GM21526 (cell line): ENCODE measurements around the gene CHRM2.

ENCODE experiments used
- ATAC-seq: cut with Tn5 transposase; IDR thresholded peaks from one replicate; pipeline ENCODE4 v1.9.1; 2021; ENCODE audit warnings: moderate library complexity; ENCODE audit not compliant: unreplicated experiment, low FRiP score

The CHRM2 gene

DNA sequence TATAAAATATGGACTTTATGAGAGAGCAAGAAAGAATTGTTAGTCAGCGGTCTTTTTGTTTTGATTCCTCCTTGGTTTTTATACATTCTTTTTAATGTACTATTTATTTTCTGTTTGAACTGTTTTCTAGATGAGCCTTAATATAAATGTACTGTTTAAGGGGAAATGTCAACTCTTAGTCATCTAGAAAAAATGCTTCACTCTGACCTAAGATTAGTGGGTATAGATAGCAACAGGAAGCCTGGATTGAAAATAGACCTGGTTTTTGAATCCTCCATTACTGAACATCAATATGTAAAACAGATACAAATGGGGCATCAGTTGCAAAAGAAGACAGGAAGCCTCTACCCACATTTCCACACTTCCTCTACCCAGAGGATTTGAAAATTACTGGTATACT is 87.8 kb downstream of the CHRM2 start:
- ATAC-seq, result no peak

DNA sequence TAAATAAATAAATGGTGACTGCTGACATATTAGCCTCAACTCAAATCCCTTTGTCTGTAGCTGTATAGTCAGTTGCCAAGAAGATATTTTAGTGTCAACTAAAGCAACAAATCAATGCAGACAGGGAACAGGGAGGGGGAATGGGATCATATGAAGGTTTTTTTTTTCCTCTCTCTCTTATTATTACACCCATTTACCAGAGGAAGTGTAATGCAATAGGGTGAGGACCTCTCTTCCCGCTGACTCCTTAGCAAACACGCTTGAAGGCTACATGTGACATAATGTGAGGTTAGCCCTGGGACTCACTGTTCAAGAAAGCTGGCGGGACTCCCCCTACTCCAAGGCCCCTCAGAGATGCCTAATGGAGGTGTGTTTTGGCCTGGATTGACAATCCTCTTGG is 88.2 kb downstream of the CHRM2 start:
- ATAC-seq, result no peak

- ATAC-seq, result no peak
Measured at GRCh38 chr7:136957391-136957790, 88.9 kb downstream of the CHRM2 start.

- no peak for ATAC-seq
Measured at GRCh38 chr7:136958016-136958415, 89.6 kb downstream of the CHRM2 start.

DNA sequence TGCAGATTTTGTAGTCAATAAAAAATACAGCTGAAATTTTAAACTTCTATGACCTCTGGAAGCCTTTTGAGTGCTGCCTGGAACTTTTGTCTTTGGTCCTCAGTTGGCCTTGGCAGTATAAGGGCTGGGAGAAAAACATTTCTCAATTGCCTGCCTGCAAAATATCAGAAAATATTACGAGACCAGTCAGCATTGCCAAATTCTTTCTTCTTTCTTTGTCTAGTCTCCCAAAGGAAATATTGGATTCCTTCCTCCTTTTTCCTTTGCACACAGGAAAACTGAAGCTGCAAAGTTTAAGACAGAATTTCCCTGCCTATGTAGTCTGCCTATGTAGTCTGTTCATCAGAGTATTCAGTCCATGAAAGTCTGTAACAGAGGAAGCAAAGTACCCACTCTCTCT is 95.9 kb downstream of the CHRM2 start:
- no peak for ATAC-seq

GRCh38 chr7:136966825-136967224 is 98.4 kb downstream of the CHRM2 start:
- no peak for ATAC-seq

GRCh38 chr7:136969761-136970160 is 101.3 kb downstream of the CHRM2 start:
- no peak for ATAC-seq

DNA sequence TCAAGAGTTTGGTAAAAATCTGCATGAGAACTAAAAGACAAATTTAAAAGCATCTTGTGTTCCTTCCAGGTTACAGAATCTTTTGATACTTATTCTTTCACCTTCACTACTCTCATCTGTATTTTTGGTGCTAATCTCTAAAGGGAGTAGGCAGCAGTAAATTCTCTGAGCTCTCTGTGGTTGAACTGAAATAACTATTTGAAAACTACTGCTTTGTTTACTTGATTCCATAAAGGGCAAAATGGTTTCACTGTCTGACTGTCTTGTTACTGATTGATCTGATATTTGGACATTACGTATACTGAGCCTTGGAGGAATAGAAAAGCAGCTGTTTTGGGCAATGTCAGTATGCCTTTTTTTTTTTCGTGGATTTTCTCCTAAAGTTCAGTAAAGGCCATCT is 103.3 kb downstream of the CHRM2 start:
- no peak for ATAC-seq

DNA sequence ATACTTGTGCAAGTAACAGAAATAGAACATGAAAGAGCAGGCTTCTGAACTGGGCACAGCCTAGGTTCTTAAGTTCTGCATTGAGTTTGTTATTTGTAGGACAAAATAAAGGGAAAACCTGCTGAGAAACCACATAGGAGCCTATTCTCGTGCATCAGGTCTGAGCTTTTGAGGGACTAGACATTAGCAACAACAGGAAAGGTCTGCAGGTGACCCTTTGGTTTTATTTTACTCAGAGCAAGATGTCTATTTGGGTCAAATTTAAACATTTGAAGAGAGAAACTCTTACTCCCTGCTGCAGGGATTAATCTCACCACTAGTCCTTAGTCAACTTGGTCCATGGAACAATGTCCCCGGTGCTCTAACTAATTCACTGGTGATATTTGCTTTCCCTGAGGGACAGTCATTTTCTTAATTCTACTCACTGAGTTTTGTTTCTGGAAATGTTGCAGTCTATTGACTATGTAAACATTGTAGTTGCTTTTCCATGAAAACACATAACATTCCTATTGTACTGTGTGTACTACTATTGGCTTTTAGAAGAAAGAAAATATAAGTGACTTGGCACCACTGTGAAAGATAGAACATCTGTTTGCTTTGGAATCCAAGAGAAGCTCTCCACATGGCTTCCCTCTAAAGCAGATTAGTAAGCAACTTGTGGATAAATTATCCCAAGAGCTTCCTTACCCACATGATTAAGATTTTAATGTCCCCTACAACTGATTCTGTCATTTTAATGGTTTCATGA is 108.2 kb downstream of the CHRM2 start:
- no peak for ATAC-seq

DNA sequence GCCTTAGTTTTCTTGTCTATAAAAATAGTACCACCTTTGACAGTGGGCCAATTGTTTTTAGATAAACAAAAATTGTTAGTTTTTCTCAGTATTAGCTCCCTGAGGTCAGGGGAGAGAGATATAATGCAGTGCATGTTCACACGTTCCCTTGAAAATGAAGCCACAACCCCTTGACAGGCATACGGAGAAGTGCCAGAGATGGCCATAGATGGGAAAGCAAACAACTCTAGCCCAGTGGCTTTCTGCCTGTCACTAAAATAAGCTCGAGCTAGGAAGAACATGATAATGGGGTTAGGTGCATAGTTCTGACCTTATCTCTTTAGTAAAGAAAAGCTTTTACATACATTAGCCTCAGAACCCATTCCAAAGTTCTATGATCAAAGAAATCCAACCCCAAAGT is 124.9 kb downstream of the CHRM2 start:
- no peak for ATAC-seq

GRCh38 chr7:136997735-136998134 is 129.3 kb downstream of the CHRM2 start:
- no peak for ATAC-seq

GRCh38 chr7:136998495-136998894 is 130.0 kb downstream of the CHRM2 start:
- ATAC-seq, result no peak

DNA sequence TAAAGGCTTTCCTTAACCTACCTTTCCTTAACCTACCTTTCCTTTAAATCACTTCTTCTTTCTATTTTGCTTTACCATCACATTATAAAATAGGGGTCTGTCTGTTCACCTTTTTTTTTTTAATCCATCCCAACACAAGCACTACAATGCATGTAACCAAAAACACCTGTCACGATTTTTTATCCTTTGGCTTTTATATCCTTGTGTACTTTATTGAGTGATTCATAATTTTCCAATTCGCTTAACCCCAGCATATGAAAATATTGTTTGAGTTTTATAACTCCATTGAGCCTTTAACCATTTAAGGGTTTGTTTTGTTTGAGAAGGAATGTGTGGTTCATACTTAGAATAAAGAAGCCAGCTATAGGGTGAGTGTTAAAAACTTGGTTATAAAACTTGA is 132.2 kb downstream of the CHRM2 start:
- no peak for ATAC-seq

- no peak for ATAC-seq
Measured at GRCh38 chr7:137001041-137001440, 132.6 kb downstream of the CHRM2 start.

DNA sequence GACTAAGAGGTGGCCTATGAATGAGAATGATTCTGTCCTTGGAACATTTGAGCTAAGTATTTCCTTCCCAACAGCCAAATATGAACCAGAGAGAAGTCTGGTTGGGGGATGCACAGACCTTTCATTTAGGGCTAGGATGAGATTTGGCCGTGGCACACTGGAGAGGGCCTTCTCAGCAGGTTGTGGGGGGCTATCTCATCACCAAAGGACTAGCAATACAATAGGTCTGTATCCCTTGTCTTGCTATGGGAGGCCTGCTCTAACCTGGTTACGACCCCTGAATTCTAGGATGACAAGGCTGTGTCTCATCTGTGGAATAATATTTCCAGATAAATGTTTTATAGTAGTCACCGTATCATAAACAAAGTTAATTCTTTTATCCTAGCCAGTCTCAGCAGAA is 133.0 kb downstream of the CHRM2 start:
- ATAC-seq, result no peak

- no peak for ATAC-seq
Measured at GRCh38 chr7:137003086-137003485, 134.6 kb downstream of the CHRM2 start.

DNA sequence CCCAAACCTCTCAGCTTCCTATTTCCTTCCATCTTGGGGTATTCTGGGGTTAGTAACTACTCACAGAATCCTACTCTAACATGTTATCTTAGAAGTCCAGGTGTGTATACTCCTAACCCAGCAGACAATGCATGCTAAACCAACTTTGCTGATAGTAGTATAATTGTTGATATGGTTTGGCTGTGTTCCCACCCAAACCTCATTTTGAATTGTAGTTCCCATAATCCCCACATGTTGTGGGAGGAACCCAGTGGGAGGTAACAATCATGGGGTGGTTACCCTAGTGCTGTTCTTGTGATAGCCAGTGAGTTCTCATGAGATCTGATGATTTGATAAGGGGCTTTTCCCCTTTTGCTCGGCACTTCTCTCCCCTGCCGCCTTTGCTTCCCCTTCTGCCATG is 135.1 kb downstream of the CHRM2 start:
- no peak for ATAC-seq

- ATAC-seq, result no peak
Measured at GRCh38 chr7:137005873-137006272, 137.4 kb downstream of the CHRM2 start.

GRCh38 chr7:137006293-137006692 is 137.8 kb downstream of the CHRM2 start:
- no peak for ATAC-seq

GRCh38 chr7:137007001-137007694 is 138.7 kb downstream of the CHRM2 start:
- ATAC-seq, result no peak

- no peak for ATAC-seq
Measured at GRCh38 chr7:137009404-137009803, 141.0 kb downstream of the CHRM2 start.

- ATAC-seq, result no peak
Measured at GRCh38 chr7:137015015-137015414, 146.6 kb downstream of the CHRM2 start.
